GM03348 (cell line): Measurements from ENCODE around the gene GRID1.
"Not testable (repeated sequence)": the region's sequence is repeated elsewhere in the genome, so short reads cannot be mapped to it uniquely, and the experiment has no call there.

Experiments used
- DNase-seq: peaks from one replicate; pipeline ENCODE4 v3.0.0; 2012; ENCODE audit warnings: low spot score

GRID1 gene

DNA sequence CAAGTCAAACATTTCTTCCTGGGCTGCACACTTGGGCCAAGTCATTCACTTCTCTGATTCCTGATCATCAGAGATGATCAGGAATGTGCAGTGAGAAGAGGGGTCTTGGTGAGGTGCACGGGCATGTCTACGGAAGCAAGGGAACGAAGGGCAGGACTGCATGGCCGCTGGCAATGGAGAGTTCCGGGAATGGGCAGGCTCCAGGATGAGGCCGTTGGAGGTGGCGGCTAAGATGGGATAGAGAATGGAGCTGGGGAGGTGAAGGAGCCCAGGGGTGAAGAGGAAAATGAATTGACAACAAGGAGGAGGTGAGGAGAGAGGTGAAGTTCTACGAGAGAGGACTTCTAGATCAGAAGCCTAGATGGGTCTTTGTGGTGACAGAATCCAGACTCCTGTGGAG is 260.0 kb downstream of the GRID1 start:
- DNase-seq: no peak

DNA sequence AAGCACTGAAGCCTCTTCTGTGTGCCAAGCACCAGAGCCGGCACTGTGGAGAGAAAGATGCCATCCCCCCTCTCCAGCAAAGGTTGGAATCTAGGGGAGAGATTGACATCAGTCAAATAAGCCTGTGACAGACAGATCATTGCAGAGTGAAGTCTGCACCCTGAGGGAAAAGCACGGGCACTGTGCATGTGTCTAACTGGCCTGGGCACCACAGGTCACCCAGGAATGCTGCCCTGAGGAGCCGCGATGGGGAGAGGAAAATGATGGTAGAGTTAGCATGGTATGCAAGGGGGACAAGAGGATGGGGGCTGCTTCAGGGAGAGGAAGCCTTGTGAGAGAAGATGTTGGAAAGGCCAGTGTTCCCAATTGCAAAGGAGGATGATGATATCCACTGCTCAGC is 261.0 kb downstream of the GRID1 start:
- no peak for DNase-seq

DNA sequence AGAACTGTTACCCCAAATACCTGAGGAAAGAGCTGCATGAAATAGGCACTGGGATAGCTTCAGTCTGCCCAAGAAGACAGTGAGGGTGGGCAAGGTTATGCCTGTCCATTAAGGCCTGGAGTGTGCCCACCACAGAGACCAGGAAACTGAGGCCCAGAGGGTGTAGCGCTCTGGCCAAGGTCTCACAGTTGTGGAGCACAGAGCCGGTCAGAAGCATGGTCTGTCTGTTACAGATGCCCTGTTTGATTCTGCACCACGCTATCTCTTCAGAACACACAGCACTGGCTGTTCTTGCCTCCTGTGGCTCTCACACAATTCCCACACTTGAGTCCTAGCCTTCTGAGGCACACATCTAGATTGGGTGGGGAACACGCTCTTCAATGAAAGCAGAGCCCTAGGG is 261.4 kb downstream of the GRID1 start:
- no peak for DNase-seq

DNA sequence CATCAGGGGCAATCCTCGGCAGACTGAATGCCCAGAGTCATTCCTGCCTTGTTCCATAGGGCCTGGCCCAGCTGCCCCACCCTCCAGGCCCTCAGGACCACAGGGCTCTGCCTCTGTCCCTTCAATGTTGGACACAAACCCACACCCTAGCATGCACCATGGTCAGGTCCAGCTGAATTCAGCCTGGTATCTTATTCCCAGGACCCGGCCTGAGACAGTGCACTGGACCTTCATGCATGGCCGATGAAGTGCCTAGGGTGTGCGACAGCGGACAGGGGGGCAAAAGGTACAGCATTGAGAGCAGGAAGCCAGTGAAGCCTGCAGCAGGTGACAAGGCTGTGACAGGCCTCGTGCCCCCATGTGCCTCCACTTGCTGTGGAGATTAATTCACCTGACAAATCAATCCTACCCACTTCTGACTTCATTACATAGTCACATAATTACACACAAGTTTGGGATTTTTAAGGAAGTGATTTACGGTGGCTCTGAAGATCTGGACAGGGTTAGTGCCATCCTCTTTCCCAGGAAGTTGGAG is 261.9 kb downstream of the GRID1 start:
- DNase-seq: no peak

DNA sequence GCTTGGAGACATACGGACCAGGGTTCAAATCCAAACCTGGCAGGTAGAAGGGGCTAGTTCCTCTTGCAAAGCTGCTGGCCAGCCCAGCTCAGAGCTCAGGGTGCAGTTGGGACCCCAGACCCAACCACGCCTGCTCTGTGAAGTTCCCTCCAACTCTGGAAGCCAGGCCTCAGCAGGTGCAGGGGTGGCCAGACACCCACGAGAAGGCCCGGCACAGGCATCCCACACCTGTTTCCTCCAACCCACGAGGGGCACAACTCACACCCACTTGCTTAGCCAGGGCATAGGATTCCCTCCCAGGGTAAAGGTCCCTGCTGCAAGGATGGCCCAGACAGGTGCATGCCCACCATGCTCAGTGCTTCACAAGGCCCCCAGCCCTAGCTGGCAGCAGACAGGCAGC is 262.4 kb downstream of the GRID1 start:
- no peak for DNase-seq

DNA sequence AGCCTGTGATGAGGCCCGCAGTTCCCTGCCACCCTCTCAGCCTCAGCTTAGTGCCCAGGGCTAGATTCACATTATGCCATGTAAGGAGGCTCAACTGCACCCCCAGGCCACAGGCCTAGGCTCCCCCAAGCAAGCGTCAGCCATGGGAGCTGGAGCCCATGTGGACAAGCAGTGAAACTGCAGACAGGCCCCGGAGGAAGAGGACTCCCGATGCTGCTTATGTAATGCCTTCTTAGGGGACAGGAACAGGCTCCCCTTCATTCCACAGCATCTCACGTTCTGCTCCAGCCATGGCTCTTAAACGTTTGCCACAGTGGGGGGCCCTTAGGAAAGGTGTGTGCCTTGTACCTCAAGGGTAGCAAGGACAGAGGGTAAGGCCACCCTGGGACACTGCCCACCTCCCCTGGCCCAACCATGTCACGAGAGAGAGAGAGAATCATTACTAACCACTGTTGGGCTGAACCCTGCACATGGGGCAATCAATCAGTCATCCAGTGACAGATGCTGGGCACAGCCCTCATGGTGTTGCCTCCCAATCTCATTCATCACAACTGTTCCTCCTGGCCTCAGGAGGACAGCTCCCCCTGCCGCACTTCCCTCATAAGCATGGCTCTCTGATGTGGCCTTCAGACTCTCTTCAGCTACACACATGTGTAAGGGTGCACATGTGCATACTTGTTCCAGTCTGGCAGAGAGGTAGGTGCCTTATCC is 263.0 kb downstream of the GRID1 start:
- no peak for DNase-seq

DNA sequence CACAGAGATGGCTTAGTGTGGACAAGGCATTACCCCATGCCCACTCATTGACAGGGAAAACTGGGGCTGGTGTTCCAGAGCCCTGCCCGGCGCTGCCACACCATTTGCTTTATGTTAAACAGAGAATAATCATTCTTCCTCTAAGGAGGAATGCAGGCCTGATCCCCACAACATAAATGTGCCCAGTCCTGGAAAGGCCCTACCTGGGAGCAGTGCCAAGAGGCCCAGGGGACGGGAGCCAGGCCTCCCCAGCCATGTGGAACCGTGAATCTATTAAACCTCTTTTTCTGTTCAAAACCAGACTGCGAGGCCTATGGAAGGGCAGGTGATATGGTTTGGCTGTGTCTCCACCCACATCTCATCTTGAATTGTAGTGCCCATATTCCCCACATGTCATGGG is 264.1 kb downstream of the GRID1 start:
- no peak for DNase-seq

DNA sequence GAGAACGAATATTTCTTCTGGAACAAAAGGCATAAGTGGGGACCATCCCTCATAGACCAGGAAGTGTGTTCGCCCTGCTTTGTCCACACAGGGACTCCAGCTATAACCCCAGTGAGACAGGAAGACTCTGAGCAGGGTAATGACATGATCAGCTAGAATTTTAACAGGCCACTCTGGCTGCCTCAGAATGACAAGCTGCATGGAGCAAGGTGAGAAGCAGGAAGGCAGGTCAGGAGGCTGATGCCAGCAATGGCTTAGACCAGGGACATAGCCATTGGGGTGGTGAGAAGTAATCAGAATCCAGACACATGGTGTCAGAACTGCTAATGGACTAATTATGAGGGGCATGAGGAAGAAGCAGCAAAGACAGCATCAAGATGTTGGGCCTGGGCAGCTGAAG is 264.6 kb downstream of the GRID1 start:
- DNase-seq: no peak

DNA sequence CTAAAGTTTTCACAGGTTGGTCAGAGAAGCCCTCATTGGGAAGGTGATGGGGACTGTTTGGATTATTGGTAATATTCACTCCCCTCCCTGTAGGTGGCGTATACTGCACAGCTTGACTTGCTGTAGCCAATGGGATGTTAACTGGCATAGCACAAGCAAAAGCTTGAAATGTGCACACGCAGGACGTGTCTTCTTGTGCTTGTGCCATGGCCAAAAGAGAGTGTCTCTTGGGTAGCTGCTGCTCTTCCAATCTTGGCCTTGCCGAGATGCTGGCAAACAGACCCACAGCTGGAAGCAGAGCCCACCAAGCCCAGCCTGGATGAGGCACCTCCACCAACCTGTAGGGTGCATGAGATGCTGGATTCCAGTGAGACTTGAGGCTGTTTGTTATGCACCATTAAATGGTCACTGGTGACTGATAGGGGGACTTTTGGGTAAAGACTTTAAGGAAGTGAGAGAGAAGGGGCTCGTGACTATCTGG is 266.0 kb downstream of the GRID1 start:
- peak; percentile 60 for DNase-seq

DNA sequence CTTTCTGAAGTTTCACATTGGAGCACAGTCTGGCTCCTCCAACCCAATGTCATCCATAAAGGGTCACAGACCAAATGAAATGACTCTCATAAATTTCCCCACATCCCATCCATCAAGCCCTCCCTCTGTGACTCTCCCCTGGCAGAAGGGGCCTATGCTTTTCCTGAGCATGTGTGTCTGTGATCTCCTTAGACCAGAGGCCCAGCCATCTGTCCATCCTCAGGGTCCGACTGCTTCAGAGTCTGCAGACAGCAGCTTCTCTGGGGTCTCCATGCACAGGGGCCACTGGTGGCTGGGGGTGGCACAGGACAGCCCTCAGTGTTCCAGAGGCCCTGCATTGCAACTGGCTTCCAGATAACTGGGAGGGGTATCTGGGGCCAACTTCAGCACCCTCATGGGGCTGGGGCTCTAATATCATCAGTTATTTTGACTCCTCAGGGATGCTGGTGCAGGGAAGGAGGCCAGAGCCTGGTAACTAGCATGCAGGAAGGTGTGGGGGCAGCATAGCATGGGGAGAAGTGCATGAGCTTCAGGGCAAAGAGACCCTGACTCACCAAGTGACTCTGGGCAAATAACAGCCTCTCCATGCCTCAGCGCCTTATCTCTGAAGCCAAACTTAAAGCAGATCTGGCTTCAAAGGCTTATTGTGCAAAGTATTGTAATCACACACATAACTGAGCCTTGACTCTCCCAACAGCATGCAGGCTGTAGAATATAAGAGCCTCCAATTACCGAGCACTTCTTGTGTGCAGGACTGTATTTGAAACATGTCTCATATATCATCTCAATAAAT is 266.9 kb downstream of the GRID1 start:
- DNase-seq: no peak

DNA sequence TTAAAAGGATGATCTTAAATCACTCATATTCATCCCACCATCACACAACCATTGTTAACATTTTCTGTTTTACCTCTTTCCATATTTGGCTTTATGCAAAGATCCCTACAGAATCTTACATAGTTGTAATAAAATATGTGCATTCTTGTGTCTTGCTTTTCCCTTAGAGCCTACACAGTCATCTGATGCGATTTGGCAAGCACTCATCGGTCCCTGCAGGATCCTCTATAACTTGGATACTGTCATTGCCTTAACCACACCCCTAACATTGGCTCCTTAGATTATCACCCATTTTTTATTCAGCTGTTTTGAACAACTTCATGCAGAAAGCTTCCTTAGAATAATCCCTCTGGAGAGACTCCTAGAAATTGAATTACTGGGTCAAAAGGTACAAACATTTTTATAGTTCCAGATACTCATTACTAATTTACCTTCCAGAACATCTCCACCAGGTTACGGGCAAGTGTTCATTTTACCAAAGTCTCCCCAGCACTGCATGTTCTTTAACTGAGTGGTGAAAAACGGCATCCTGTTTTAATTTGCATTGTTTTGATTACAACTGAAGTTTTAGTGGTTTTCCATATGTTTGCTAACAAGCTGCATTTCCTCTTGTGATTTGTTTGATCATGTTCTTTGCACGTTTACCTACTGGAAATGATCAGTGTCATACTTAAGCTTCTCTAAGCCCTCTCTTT is 268.3 kb downstream of the GRID1 start:
- DNase-seq: no peak

DNA sequence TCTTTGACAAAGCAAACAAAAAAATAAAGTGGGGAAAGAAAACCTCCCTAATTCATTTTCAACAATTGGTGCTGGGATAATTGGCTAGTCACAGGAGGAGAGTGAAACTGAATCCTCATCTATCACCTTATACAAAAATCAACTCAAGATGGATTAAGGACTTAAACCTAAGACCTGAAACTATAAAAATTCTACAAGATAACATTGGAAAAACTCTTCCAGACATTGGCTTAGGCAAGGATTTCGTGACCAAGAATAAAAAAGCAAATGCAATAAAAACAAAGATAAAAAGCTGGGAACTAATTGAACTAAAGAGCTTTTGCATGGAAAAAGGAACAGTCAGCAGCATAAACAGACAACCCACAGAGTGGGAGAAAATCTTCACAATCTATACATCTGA is 271.5 kb downstream of the GRID1 start:
- DNase-seq: not testable (repeated sequence)

DNA sequence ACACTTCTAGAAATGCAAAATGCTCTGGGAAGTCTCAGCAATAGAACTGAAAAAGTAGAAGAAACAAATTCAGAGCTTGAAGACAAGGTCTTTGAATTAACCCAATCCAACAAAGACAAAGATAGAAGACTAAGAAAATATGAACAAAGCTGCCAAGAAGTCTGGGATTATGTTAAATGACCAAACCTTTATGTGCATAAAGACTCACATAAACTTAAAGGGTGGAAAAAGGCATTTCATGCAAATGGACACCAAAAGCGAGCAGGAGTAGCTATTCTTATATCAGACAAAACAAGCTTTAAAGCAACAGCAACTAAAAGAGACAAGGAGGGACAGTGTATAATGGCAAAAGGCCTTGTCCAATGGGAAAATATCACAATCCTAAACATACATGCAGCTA is 274.3 kb downstream of the GRID1 start:
- DNase-seq: not testable (repeated sequence)

DNA sequence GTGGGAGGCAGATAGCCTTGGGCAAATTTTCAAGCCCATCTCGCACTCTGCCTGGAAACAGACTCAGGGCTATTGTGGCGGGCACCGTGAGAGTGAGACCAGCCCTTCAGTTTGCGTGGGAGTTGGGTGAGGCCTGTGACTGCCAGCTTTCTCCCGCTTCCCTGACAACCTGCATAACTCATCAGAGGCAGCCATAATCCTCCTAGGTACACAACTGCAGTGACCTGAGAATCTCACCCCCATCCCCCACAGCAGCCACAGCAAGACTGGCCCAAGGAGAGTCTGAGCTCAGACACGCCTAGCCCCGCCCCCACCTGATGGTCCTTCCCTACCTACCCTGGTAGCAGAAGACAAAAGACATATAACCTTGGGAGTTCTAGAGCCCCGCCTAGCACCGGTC is 275.4 kb downstream of the GRID1 start:
- DNase-seq: no peak

DNA sequence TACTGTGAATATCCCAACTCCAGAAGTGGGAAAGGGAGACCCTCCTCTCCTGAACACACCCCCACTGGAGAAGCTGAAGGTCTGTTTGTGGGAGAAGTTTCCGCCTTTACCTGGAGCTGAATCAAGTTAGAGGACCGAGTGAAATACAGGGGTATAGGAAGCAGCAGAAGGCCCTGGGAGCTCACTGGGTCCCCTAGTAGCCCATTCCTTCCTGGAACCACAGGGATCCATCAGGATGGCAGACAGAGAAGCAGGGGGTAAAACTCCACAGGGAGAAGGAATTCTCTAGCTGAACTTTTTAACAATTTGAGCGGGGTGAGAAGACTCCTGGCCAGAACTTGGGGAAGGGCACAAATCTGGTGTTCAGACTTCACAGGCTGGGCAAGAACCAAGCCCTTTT is 275.8 kb downstream of the GRID1 start:
- no peak for DNase-seq

DNA sequence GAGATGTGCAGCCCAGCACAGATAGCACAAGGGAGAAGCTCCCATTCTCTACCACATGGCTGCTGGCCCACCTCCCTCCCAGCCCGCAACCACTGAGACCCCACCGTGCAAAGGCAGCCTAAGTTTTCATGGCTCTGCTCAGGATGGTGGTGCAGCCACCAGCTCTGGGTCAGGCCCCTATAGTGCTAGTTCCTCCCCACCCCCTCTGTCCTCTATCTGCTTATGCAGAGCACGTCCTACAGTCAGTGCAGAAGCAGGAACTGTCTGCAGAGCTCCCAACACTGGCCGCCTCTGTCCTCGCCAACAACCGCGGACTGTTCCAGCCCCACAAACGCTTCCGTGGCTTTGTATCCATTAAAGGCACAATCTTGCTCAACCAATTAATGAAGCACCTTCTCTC is 278.9 kb downstream of the GRID1 start:
- no peak for DNase-seq

DNA sequence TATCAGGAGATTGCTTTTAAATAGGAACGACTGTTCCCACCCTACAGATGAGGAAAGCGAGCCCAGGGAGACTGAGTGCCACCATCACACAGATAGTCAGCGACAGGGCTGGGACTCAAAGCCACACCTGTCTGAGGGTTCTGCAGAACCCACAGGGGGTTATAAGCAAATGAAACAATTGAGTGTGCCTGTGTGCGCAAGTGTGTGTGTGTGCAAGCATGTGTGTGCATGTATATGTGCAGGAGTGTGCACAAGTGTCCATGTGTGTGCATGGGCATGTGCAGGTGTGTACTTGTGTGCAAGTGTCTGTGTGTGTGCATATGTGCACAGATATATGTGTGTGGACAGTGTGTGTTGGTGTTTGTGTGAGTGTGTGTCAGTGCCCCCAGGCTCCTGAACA is 280.2 kb downstream of the GRID1 start:
- no peak for DNase-seq

DNA sequence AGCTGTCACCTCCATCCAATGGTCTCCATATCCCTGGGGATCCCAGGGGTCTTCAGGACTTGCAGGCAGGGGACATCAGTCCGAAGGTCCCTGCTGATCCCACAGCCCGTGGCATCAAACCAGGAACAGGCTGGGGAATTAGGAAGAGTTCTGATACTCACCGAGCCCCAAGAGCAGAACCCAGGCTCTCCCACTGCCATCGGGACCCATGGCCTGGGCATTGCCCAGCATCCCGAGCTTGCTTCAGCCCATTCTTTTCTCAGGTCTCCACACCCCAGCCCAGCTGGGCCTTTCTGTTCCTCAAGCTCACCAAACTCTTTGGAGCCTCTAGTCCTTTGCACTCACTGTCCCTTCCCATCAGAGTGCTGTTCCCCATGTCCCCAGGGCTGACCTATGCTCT is 280.9 kb downstream of the GRID1 start:
- DNase-seq: no peak

DNA sequence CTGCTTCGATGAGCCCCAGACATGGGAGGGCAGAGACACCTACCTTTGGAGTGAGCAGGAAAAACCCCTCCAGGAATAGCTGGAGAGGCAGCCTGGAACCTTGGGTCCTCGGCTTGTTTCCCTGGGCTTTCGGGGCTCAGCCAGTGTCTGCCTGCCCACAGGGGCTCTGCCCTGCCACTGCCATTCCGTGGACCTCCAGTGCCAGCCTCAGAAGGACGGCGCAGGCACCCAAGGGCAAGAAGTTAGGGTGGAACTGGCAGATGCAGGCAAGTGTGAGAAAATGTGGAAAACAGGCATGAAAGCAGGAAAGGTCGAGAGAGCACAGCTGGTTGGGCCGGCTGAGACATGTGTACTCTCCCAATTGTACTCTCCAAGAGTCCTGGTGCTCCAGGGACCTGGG is 281.5 kb downstream of the GRID1 start:
- no peak for DNase-seq

DNA sequence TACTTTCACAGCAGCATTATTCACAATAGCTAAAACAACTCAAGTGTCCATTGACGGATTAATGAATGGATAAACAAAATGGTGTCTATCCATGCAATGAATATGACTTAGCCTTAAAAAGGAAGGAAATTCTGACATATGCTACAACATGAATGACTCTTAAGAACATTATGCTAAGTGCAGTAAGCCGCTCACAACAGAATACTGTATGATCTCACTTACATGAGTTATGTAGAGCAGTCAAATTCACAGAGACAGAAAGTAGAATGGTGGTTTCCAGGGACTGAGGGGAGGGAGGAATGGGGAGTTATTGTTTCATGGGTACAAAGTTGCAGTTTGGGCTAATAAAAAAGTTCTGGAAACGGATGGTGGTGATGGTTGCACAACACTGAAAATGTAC is 282.0 kb downstream of the GRID1 start:
- no peak for DNase-seq

DNA sequence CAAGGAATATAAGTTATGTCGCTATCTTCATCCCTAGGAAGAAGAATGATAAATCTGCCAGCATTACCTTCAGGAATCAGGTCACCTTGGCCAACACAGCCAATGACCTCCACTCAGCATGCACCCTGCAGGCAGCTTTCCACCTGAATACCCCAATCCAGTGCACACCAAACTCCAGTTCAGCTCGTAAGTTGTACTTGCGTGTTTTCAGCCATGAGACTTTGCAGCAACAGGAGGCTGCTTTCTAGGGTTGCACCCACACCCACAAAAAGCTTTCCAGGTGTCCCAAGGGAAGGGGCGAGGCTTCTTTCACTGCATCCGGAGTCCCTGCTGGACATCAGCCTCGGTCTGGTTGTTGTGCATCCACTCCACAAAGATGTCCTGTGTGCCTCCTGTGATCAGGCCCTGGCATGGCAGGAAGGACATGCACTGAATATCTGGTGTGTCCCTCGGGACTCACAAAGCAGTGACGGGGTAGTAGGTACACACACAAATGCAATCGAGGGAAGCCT is 282.9 kb downstream of the GRID1 start:
- DNase-seq: no peak

DNA sequence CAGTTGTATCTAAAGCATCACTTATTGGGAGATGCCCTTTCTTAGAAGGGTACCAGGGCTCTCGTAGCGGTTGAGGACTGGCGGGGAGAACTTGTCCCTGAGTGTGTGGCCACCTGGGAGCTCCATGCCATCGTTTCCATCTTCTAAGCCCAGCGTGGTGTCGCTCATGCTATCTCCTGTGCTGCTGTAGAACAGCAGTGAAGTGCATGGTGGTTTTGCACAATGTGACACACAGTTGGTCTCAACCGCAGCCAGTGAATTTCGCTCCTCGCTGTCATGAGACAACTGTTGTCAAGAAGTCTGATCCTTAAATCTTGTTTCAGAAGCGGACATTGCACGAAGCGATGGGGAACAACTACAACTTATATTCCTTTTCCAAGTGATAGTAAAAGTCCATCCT is 283.4 kb downstream of the GRID1 start:
- no peak for DNase-seq

DNA sequence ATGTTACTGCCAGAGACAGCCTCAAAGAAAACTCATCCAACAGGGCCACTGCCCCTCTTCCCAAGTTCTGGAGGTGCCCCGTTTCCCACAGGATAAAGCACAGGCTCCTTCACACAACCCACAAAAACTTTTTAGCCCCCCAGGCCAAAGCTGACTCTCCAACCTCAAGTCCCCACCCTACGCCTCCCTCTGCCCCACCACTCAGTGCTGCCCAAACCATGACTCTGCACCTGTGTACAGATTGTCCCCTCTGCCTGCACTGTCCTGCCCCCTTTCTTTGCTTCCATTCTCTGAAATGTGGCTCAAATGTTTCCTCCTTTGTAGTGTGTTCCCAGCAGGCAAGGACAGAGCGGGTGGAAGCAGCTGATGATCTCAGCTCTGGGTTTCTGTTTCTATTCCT is 284.0 kb downstream of the GRID1 start:
- DNase-seq: no peak
